WTC11 (cell line): ENCODE measurements around the gene FYCO1.

Experiments
- ATF3 ChIP-seq: sonication (generic); formaldehyde crosslinking; conservative IDR thresholded peaks from 2 replicates; pipeline ENCODE4 v1.8.1; 2022; ENCODE audit warnings: mild to moderate bottlenecking, missing genetic modification reagents
- TF ChIP-seq, protein P1 (sequence below): sonication (generic); formaldehyde crosslinking; IDR thresholded peaks from 2 replicates; pipeline ENCODE4 v1.8.1; 2023; ENCODE audit warnings: mild to moderate bottlenecking, moderate library complexity, missing genetic modification reagents

- TF ChIP-seq, protein P1, sequence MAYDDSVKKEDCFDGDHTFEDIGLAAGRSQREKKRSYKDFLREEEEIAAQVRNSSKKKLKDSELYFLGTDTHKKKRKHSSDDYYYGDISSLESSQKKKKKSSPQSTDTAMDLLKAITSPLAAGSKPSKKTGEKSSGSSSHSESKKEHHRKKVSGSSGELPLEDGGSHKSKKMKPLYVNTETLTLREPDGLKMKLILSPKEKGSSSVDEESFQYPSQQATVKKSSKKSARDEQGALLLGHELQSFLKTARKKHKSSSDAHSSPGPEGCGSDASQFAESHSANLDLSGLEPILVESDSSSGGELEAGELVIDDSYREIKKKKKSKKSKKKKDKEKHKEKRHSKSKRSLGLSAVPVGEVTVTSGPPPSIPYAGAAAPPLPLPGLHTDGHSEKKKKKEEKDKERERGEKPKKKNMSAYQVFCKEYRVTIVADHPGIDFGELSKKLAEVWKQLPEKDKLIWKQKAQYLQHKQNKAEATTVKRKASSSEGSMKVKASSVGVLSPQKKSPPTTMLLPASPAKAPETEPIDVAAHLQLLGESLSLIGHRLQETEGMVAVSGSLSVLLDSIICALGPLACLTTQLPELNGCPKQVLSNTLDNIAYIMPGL: no peak
- no peak for TF ChIP-seq ATF3 (CRISPR knock-in tag)
Measured at GRCh38 chr3:45923755-45924154, 71.9 kb downstream of the FYCO1 start.
